ENCODE results near the gene MYH11. TPM values are rescaled to one million over a fixed set of nuclear protein-coding genes. Genes with fewer than 3 reads are reported as not detected.

The MYH11 gene
- total and polyA plus RNA-seq, 2 of the 13 experiments (the other 11 are each of a cell fraction or from before 2014, with no cell fraction given), result not detected

DNA sequence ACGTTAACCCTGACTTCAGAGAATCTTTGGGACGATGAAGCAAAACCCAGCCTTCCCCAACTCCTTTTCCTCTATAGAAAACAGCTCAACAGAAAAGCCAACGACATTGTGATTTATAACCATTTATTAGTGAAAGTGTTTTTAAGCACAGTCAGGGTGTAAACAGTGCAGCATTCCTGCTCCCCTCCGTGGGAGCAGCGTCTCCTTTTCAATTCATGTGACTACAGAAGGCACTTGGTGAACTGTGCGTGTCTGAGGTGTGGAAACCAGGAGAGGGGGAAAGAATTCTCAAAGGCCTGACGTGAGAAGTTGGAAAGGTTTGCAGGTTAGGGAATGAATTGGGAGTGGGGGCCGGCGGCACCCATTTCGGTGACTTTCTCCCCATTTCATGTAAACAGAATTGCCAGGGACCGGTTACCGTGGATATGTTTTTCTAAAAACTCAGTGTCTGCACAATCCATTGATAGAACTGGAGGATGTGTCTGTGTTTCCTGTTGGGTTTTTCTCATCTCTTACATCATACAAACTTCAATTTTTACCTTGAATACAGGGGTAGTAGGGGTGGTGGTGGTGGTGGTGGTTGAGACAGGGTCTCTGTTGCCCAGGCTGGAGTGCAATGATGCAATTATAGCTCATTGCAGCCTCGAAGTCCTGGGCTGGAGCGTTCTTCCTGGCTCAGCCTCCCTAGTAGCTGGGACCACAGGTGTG, 153.6 kb downstream of the MYH11 start:
- CTCF ChIA-PET (ENCODE audit: low intra/inter-chr PET ratio, low total read pairs), result interaction anchor here (0.8 to 2.3 kb wide), 2 partner anchors 180 to 276 kb away, joined by 3 to 29 read pairs; no protein-coding TSS in a partner anchor

More for the DNA sequence above, 153.6 kb downstream of the MYH11 start:
- Histone ChIP-seq H3K4me2 (ENCODE audit: low read depth, low read length) (no peak overlapping the region), H3K79me2 (ENCODE audit: insufficient read depth, low read length) (no peaks in the 10 kb centered on the region), H4K20me1 (ENCODE audit: insufficient read depth, low read length) (no peaks in the 10 kb centered on the region), H3K27ac (ENCODE audit: extremely low read length, insufficient read depth, low read length) (no peak overlapping the region), H3K4me3 (replicated peaks in 1 of 3; ENCODE audit: insufficient read depth in 1 of 3, low read depth in 2 of 3, low read length in 3 of 3) (no peak overlapping the region), H2AFZ (ENCODE audit: low read length) (no peak overlapping the region), H3K9ac (ENCODE audit: insufficient read depth, low read depth, low read length) (no peak overlapping the region), H3K9me3 (ENCODE audit: low read length) (no peaks in the 10 kb centered on the region), H3K27me3 (ENCODE audit: control insufficient read depth in 1 of 2, insufficient read depth in 2 of 2, low read length in 2 of 2) (no peaks in the 10 kb centered on the region; a peak in 1 of 5 replicates), H3K4me1 (ENCODE audit: insufficient read depth, low read length) (no peaks in the 10 kb centered on the region), H3K36me3 (replicated peaks in 1 of 2; ENCODE audit: control insufficient read depth in 1 of 2, insufficient read depth in 2 of 2, low read length in 2 of 2) (peaks cover 32 to 45% of the 10 kb centered on the region in 2 experiments)
- FAIRE-seq (no peak), ATAC-seq (no peak), DNase-seq (ENCODE audit: low spot score) (no peak)
- WGBS (ENCODE audit: low lambda C conversion rate), result 94% methylated on average over 14 of the region's 14 CpGs
- BruUV-seq (replicated peaks), result no TSS peak
- TF ChIP-seq POLR2AphosphoS5 (IDR thresholded peaks at IDR 0.05; ENCODE audit: low read depth, low read length), result 0 out of 2 replicates have a peak, but pooled peaks have one; percentile 19
- no peak for TF ChIP-seq ZNF484 (CRISPR knock-in tag; IDR thresholded peaks at IDR 0.05; ENCODE audit: borderline replicate concordance, low read depth)
- TF ChIP-seq, protein P1, sequence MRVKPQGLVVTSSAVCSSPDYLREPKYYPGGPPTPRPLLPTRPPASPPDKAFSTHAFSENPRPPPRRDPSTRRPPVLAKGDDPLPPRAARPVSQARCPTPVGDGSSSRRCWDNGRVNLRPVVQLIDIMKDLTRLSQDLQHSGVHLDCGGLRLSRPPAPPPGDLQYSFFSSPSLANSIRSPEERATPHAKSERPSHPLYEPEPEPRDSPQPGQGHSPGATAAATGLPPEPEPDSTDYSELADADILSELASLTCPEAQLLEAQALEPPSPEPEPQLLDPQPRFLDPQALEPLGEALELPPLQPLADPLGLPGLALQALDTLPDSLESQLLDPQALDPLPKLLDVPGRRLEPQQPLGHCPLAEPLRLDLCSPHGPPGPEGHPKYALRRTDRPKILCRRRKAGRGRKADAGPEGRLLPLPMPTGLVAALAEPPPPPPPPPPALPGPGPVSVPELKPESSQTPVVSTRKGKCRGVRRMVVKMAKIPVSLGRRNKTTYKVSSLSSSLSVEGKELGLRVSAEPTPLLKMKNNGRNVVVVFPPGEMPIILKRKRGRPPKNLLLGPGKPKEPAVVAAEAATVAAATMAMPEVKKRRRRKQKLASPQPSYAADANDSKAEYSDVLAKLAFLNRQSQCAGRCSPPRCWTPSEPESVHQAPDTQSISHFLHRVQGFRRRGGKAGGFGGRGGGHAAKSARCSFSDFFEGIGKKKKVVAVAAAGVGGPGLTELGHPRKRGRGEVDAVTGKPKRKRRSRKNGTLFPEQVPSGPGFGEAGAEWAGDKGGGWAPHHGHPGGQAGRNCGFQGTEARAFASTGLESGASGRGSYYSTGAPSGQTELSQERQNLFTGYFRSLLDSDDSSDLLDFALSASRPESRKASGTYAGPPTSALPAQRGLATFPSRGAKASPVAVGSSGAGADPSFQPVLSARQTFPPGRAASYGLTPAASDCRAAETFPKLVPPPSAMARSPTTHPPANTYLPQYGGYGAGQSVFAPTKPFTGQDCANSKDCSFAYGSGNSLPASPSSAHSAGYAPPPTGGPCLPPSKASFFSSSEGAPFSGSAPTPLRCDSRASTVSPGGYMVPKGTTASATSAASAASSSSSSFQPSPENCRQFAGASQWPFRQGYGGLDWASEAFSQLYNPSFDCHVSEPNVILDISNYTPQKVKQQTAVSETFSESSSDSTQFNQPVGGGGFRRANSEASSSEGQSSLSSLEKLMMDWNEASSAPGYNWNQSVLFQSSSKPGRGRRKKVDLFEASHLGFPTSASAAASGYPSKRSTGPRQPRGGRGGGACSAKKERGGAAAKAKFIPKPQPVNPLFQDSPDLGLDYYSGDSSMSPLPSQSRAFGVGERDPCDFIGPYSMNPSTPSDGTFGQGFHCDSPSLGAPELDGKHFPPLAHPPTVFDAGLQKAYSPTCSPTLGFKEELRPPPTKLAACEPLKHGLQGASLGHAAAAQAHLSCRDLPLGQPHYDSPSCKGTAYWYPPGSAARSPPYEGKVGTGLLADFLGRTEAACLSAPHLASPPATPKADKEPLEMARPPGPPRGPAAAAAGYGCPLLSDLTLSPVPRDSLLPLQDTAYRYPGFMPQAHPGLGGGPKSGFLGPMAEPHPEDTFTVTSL (CRISPR knock-in tag; IDR thresholded peaks at IDR 0.05; ENCODE audit: borderline replicate concordance), result 0 out of 2 replicates have a peak, but pooled peaks have one; percentile 19
- intact Hi-C loops (cut with micrococcal nuclease; ENCODE audit: unreplicated experiment) (loop anchor here (5.0 kb wide), 2 partner anchors 61 to 166 kb away; partner anchors contain the start of gene MARF1), in situ Hi-C loops (cut with HindIII; ENCODE audit: extremely low pct_ligation_motif_present, low pct_unique_long_range_greater_than_20kb) (loop anchor here (5.0 to 10.0 kb wide), 2 partner anchors 191 to 278 kb away; no protein-coding TSS in a partner anchor)
- POLR2A ChIA-PET, result interaction anchor here (2.5 kb wide), 1 partner anchor 61 kb away, joined by 6 read pairs; the partner anchor contains the start of gene MARF1

Data from HepG2 (cell line).